Neural cell (in vitro differentiated cells): Measurements from ENCODE around the gene DDX24. TPM values are rescaled to one million over a fixed set of nuclear protein-coding genes. Genes with fewer than 3 reads are reported as not detected.

Experiments
- H2AFZ ChIP-seq: fragments of 200-600, 300-800 bp; sonication (generic), shearing (Covaris generic); 2 replicates; pipeline ENCODE4 v1.6.0; 2014; ENCODE audit warnings: low read depth, mild to moderate bottlenecking, antibody characterized with exemption, low read length, moderate library complexity
- H3F3A ChIP-seq: fragments of 200-600 bp; shearing (Covaris generic); 2 replicates; pipeline ENCODE4 v1.6.1; 2016; ENCODE audit warnings: mild to moderate bottlenecking, moderate library complexity, mixed read lengths, antibody characterized with exemption, low read length; ENCODE audit not compliant: insufficient read depth, poor library complexity, severe bottlenecking
- H3K27ac ChIP-seq: fragments of 200-600, 300-800 bp; sonication (generic), shearing (Covaris generic); 2 replicates; pipeline ENCODE4 v1.5.1; 2014; ENCODE audit warnings: mild to moderate bottlenecking, low read length, moderate library complexity
- H3K27me3 ChIP-seq: fragments of 300-800, 200-600 bp; sonication (generic), shearing (Covaris generic); 2 replicates; pipeline ENCODE4 v1.6.0; 2014; ENCODE audit warnings: mild to moderate bottlenecking, low read depth, low read length, moderate library complexity; ENCODE audit not compliant: insufficient read depth
- H3K36me3 ChIP-seq: fragments of 300-800, 200-600 bp; sonication (generic), shearing (Covaris generic); 2 replicates; pipeline ENCODE4 v1.5.1; 2014; ENCODE audit warnings: mild to moderate bottlenecking, antibody characterized with exemption, low read length, moderate library complexity; ENCODE audit not compliant: insufficient read depth
- H3K4me2 ChIP-seq: fragments of 300-800, 200-600 bp; sonication (generic), shearing (Covaris generic); 2 replicates; pipeline ENCODE4 v1.6.0; 2014; ENCODE audit warnings: mild to moderate bottlenecking, low read length
- H3K4me3 ChIP-seq: fragments of 300-800, 200-600 bp; sonication (generic), shearing (Covaris generic); 2 replicates; pipeline ENCODE4 v1.5.1; 2014; ENCODE audit warnings: mild to moderate bottlenecking, low read length, moderate library complexity
- H3K79me2 ChIP-seq: fragments of 200-600 bp; shearing (Covaris generic); replicated peaks from 2 replicates; pipeline ENCODE4 v1.6.0; 2014; ENCODE audit warnings: mild to moderate bottlenecking, low read length, moderate library complexity; ENCODE audit not compliant: insufficient read depth
- H3K9ac ChIP-seq: fragments of 300-800, 200-600 bp; sonication (generic), shearing (Covaris generic); 2 replicates; pipeline ENCODE4 v1.6.1; 2016; ENCODE audit warnings: mild to moderate bottlenecking, low read length, mixed read lengths
- H3K9me2 ChIP-seq: fragments of 200-600 bp; shearing (Covaris generic); 2 replicates; pipeline ENCODE4 v1.6.1; 2016; ENCODE audit warnings: mild to moderate bottlenecking, low read length, mixed read lengths; ENCODE audit not compliant: insufficient read depth
- H3K9me3 ChIP-seq: fragments of 200-600, 300-800 bp; sonication (generic), shearing (Covaris generic); 2 replicates; pipeline ENCODE4 v1.6.1; 2016; ENCODE audit warnings: mild to moderate bottlenecking, mixed run types, low read length, moderate library complexity, mixed read lengths
- H4K20me1 ChIP-seq: fragments of 200-600 bp; shearing (Covaris generic); 2 replicates; pipeline ENCODE4 v1.6.1; 2016; ENCODE audit warnings: mild to moderate bottlenecking, mixed run types; ENCODE audit not compliant: insufficient read depth
- CTCF ChIP-seq: fragments of 450-650 bp; IDR thresholded peaks from 2 replicates; pipeline ENCODE4 v1.5.1; 2014; ENCODE audit warnings: antibody characterized with exemption, mild to moderate bottlenecking, moderate library complexity; ENCODE audit not compliant: poor library complexity, severe bottlenecking
- EP300 ChIP-seq: fragments of 450-650 bp; conservative IDR thresholded peaks from 2 replicates; pipeline ENCODE4 v1.6.1; 2014; ENCODE audit warnings: antibody characterized with exemption, mild to moderate bottlenecking, moderate library complexity; ENCODE audit not compliant: poor library complexity, severe bottlenecking
- EZH2 ChIP-seq: fragments of 200-600, 300-800 bp; shearing (Covaris generic), sonication (generic); IDR thresholded peaks from 2 replicates; pipeline ENCODE4 v1.6.1; 2014; ENCODE audit warnings: antibody characterized with exemption, low read length, borderline replicate concordance, mild to moderate bottlenecking; ENCODE audit not compliant: insufficient read depth, poor library complexity, severe bottlenecking
- MXI1 ChIP-seq: fragments of 450-650 bp; conservative IDR thresholded peaks from 2 replicates; pipeline ENCODE4 v1.6.1; 2014; ENCODE audit warnings: antibody characterized with exemption, mild to moderate bottlenecking; ENCODE audit not compliant: poor library complexity, severe bottlenecking
- POLR2AphosphoS5 ChIP-seq: IDR thresholded peaks from 2 replicates; pipeline ENCODE4 v1.6.1; 2012
- RAD21 ChIP-seq: fragments of 450-650 bp; conservative IDR thresholded peaks from 2 replicates; pipeline ENCODE4 v1.6.1; 2014; ENCODE audit warnings: antibody characterized with exemption, mild to moderate bottlenecking, moderate library complexity
- REST ChIP-seq: IDR thresholded peaks from 2 replicates; pipeline ENCODE4 v1.6.1; 2012; ENCODE audit warnings: borderline replicate concordance
- SMC3 ChIP-seq: fragments of 450-650 bp; conservative IDR thresholded peaks from 2 replicates; pipeline ENCODE4 v1.6.1; 2014; ENCODE audit warnings: antibody characterized with exemption, mild to moderate bottlenecking, moderate library complexity; ENCODE audit not compliant: poor library complexity
- TAF1 ChIP-seq: IDR thresholded peaks from 2 replicates; pipeline ENCODE4 v1.6.1; 2012; ENCODE audit warnings: low read depth
- polyA plus RNA-seq: library from polyadenylated mRNA; depleted of rRNA; stranded (reverse); fragments of >200 nt; gene quantifications from 2 replicates; pipeline ENCODE4 v1.2.3, GENCODE V29; 2014

DDX24 gene
- polyA plus RNA-seq, 1 donor from 2014 or later: 177 TPM

GRCh38 chr14:94008234-94008633 is 72.8 kb downstream of the DDX24 start:
- no peak for TF ChIP-seq REST
- no peak for TF ChIP-seq EZH2
- TF ChIP-seq POLR2AphosphoS5: no peak
- TF ChIP-seq EP300: no peak
- no peak for TF ChIP-seq CTCF
- no peak for TF ChIP-seq RAD21
- no peak for TF ChIP-seq MXI1
- TF ChIP-seq TAF1: no peak
- no peak for TF ChIP-seq SMC3
- Histone ChIP-seq H3K4me2 (no peak overlapping the region), H3K36me3 (no peaks in the 10 kb centered on the region), H3K9me3 (no peaks in the 10 kb centered on the region), H3F3A (no peaks in the 10 kb centered on the region), H3K79me2 (no peaks in the 10 kb centered on the region), H3K27ac (no peak overlapping the region), H4K20me1 (no peaks in the 10 kb centered on the region), H3K9me2 (no peaks in the 10 kb centered on the region), H3K27me3 (no peaks in the 10 kb centered on the region), H3K9ac (no peak overlapping the region), H3K4me3 (no peak overlapping the region), H2AFZ (no peak overlapping the region)

- Histone ChIP-seq H4K20me1 (no peaks in the 10 kb centered on the region), H3K79me2 (no peaks in the 10 kb centered on the region), H3K4me3 (no peak overlapping the region), H3K9ac (no peak overlapping the region), H3K9me3 (no peaks in the 10 kb centered on the region), H3K27me3 (no peaks in the 10 kb centered on the region), H3F3A (no peaks in the 10 kb centered on the region), H3K4me2 (no peak overlapping the region), H2AFZ (no peak overlapping the region), H3K36me3 (no peaks in the 10 kb centered on the region), H3K27ac (no peak overlapping the region), H3K9me2 (no peaks in the 10 kb centered on the region)
- TF ChIP-seq CTCF: peak; percentile 21
- no peak for TF ChIP-seq EZH2
These were observed 75.5 kb downstream of the DDX24 start for GRCh38 chr14:94005324-94006073.
